Stimulated activated CD8-positive, alpha-beta memory T cell treated with anti-CD3 and anti-CD28 coated beads, Interleukin-7, amount 100 ng/mL, for 48 hours (primary cell): ENCODE results near the gene MAGEE1.

Source experiments
- DNase-seq, 2 donors: peaks; one replicate each; pipeline ENCODE4 v3.0.0-alpha.2; 2020; ENCODE audit warnings: low read depth in 1 of 2; ENCODE audit errors: extremely low read depth in 1 of 2

MAGEE1 gene, protein sequence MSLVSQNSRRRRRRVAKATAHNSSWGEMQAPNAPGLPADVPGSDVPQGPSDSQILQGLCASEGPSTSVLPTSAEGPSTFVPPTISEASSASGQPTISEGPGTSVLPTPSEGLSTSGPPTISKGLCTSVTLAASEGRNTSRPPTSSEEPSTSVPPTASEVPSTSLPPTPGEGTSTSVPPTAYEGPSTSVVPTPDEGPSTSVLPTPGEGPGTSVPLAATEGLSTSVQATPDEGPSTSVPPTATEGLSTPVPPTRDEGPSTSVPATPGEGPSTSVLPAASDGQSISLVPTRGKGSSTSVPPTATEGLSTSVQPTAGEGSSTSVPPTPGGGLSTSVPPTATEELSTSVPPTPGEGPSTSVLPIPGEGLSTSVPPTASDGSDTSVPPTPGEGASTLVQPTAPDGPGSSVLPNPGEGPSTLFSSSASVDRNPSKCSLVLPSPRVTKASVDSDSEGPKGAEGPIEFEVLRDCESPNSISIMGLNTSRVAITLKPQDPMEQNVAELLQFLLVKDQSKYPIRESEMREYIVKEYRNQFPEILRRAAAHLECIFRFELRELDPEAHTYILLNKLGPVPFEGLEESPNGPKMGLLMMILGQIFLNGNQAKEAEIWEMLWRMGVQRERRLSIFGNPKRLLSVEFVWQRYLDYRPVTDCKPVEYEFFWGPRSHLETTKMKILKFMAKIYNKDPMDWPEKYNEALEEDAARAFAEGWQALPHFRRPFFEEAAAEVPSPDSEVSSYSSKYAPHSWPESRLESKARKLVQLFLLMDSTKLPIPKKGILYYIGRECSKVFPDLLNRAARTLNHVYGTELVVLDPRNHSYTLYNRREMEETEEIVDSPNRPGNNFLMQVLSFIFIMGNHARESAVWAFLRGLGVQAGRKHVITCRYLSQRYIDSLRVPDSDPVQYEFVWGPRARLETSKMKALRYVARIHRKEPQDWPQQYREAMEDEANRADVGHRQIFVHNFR

DNA sequence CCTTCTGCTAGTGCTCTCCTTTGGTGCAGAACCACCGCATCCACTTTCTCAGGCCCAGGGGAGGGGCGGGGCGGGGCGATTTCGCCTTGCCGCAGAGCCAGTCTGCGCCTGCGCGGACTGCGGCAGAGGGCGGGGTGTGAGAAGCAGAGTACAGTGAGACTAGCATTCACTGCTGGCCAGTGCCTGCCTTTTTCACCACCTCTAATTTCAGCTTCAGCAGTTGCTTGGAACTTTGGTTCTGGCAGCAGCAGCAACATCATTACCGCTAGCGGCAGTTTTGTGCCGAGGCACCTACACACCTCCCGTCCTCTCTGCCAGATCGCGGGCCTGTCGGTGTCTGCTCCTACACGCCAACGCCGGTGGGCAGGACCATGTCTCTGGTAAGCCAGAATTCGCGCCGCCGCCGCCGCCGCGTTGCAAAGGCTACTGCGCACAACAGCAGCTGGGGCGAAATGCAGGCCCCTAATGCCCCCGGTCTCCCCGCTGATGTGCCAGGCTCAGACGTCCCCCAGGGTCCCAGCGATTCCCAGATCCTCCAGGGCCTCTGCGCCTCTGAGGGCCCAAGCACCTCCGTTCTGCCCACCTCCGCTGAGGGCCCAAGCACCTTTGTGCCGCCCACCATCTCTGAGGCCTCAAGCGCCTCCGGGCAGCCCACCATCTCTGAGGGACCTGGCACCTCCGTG is at the start of gene MAGEE1:
TSS of gene MAGEE1 (plus strand) at position 151 of the 683 bp plus-strand sequence. CDS start at position 372, 221 bp downstream.
- peak; percentile 55 for DNase-seq

DNA sequence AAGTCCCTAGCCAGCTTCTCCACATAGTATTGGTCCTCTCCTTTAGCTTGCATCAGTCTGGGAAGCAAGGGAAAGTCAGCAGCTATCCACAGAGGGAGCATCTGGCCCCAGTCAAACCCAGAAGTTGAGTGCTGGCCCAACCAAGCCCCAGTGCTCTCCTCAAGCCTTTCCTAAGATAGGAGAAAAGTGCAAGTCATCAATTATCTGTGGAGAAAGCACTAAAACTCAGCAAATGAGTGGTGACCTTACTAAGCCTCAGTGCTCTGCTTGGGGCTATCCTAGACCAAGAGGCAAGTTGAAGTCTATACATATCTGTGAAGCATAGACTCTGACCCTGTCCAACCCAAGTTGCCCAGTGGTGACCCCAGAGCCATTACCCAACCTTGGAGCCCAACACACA is 28.5 kb upstream of the MAGEE1 start:
- DNase-seq = no peak

DNA sequence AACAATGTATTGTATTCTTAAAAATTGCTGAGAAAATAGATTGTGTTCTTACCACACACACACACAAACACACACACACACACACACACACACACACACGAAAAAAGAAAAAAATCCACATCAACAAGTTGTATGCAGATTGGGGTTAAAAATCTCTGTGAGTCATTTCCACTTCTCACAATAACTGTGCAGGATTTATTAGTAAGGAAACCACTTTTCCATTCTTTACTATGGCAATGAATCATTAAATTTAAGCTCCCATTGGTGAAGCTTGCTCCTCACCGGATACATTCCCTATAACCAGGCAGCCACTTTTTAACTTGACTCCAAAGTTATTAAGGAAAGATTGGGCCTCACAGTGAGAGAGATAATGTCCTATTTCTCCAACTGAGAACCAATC is 19.7 kb upstream of the MAGEE1 start:
- DNase-seq = no peak

DNA sequence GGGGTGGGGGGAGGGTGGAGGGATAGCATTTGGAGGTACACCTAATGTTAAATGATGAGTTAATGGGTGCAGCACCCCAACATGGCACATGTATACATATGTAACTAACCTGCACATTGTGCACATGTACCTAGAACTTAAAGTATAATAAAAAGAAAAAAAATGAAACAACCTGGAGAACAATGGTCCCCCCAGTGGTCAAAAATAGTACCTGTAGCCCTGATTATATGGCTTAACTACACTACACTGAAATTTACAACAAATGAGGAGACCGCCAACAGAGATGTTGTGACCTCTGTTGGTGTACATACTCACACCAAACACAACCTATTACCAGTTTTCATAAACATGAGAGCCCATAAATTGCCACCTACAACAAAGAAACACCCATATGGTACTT is 7.3 kb upstream of the MAGEE1 start:
- DNase-seq = no peak

DNA sequence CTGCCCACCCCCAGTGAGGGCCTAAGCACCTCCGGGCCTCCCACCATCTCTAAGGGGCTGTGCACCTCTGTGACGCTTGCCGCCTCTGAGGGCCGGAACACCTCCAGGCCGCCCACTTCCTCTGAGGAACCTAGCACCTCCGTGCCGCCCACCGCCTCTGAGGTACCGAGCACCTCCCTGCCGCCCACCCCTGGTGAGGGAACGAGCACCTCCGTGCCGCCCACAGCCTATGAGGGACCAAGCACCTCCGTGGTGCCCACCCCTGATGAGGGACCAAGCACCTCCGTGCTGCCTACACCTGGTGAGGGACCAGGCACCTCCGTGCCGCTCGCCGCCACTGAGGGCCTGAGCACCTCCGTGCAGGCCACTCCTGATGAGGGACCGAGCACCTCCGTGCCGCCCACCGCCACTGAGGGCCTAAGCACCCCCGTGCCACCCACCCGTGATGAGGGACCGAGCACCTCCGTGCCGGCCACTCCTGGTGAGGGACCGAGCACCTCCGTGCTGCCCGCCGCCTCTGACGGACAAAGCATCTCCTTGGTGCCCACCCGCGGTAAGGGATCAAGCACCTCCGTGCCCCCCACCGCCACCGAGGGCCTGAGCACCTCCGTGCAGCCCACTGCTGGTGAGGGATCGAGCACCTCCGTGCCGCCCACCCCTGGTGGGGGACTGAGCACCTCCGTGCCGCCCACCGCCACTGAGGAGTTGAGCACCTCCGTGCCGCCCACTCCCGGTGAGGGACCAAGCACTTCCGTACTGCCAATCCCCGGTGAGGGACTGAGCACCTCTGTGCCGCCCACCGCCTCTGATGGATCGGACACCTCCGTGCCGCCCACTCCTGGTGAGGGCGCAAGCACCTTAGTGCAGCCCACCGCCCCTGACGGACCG is 977 bp downstream of the MAGEE1 start:
- DNase-seq = no peak

DNA sequence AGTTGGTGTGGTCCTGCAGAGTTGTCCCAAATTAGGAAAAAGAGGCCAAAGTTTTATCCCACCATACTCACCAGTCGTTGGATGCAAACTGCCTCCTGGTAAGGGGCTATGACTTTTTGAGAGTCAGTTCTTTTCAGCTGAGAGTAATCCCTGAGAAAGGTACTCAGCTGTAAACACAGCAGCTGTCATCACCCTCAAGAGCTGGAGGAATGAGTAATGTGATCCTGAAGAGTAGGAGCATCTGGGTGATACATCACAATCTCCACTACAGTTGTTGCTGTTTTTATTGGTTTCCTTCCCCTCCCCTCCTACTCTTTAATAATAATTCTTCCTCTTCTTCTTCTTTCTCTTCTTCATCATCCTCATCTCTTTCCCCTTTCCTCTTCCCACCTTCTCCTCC is 5.7 kb downstream of the MAGEE1 start:
- no peak for DNase-seq

DNA sequence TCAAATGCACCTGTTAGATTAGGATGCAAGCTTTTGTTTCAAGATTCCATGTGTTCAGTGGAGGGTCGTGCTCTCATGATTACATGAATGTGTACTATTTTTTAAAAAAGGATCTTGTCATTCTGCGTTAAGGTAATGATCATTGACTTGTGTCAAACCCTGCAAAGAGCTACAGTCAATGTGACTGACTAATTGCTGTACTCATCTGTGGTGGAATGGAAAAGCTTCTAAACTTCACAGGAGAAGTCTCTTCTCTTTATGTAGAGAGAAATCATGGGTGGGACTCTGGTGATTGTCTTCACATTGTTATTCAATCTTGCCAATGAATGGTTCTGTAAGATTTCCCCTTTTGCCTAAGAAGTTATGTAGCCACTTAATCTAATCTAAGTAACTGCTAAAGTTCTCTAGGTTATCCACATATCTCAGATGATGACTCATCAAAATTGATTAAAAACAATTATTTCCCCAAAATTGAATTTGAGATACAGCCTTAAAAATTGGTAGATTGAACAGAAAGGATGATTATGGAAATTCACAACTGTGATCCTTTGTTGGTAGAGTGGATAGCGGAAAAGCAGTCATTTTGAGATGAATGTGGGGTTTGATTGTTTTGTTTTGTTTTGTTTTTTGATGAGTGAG is 6.7 kb downstream of the MAGEE1 start:
- no peak for DNase-seq

DNA sequence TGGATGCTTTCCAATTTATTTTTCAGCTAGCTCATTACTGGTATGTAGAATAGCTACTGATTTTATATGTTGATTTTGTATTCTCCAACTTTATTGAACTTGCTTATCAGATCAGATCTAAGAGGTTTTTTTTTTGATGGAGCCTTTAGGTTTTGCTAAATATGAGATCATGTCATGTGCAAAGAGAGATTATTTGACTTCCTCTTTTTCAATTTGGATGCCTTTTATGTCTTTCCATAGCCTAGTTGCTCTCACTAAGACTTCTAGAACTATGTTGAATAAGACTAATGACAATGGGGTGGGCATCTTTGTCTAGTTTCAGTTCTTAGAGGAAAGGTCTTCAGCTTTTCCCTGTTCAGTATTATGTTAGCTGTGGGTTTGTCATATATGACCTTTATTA is 11.7 kb downstream of the MAGEE1 start:
- DNase-seq = no peak

DNA sequence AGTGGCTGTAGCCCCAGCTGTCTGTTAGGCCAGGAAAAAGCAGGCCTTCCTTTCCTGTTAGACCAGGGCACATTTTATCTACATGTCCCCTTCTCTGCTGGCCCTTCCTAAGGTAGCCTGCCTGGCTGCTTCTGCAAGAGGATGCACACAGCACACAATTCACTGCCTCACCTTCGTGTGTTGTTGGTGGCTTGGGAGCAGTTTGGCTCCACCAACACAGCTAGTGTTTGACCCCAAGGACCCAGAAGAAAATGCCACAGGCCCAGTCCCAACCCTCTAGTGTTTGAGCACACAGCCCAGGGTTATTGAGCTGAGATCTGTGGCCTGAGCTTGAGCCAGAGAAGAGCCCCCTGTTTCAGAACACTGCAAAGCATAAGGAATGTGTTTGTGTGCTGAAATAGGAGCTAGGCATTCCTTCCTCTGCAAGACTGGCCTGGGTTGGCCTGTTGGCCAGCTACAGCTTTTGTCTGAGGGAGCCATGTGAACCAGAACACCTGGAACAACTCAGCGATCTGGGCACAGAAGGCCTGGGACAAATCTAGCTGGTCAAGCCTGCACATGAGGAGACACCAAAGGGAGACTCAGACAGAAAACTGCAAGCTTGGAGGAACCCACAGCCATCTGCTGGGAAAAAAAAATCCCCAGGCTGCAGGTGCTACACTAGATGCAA is 26.4 kb downstream of the MAGEE1 start:
- DNase-seq = no peak

DNA sequence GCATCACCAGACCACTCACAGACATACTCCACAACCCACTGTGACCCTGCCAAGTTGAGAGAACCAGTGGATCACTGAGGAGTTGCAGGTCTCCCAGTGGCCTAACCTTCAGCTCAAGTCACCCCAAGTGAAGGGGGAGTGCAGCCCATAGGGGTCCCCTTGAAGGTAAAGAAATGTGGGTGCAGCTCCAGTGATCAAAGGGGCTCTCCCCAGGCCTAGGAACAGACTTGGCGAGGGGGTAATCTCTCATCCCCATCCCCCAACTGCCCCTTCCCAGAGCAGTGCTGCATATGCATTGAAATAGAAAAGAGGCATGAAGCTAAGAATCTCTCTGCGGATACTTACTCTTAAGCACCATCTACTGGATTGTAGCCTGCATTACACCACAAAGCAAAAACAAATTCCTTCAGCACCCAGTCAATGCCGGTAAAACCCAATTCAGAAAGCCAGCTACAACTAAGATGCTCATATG is 27.0 kb downstream of the MAGEE1 start:
- DNase-seq = no peak

DNA sequence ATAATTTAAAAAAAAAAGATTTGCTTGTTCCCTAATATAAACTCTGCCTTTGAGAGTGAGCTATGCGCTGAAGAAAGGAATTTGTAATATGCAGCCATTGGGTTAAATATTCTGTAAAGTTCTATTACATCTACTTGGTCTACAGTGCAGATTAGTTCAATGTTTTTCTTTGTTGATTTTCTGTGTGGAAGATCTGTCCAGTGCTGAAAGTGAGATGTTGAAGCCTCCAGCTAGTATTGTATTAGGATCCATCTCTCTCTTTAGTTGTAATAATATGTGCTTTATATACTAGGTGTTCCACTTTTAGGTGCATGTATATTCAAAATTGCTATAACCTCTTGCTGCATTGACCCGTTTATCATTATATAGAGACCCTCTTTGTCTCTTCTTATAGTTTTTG is 49.8 kb downstream of the MAGEE1 start:
- no peak for DNase-seq
